ENCODE data around the gene ZNF385D. TPM values are rescaled to one million over a fixed set of nuclear protein-coding genes. Genes with fewer than 3 reads are reported as not detected.
"Not testable (repeated sequence)": the region's sequence is repeated elsewhere in the genome, so short reads cannot be mapped to it uniquely, and the experiment has no call there.

The ZNF385D gene
- total RNA-seq, 1 donor from 2014 or later: 42.9 TPM

DNA sequence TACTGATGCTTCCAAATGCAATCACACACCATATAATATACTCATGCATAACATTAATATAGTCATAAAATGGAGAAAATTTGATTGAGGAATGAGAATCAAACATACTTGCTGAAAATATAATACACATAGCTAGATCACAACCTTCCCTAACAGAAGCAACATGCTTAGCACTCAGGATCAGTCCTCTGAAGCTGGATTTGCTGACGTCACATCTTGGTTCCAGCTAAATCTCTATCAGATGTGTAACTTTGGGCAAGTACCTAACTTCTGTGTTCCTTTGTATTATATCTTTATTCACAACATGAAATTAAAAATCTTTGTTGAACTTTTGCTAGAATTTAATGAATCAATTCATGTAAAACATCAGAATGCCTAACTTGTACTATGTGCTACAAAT, 263.5 kb downstream of the ZNF385D start:
- TF ChIP-seq, protein P1, sequence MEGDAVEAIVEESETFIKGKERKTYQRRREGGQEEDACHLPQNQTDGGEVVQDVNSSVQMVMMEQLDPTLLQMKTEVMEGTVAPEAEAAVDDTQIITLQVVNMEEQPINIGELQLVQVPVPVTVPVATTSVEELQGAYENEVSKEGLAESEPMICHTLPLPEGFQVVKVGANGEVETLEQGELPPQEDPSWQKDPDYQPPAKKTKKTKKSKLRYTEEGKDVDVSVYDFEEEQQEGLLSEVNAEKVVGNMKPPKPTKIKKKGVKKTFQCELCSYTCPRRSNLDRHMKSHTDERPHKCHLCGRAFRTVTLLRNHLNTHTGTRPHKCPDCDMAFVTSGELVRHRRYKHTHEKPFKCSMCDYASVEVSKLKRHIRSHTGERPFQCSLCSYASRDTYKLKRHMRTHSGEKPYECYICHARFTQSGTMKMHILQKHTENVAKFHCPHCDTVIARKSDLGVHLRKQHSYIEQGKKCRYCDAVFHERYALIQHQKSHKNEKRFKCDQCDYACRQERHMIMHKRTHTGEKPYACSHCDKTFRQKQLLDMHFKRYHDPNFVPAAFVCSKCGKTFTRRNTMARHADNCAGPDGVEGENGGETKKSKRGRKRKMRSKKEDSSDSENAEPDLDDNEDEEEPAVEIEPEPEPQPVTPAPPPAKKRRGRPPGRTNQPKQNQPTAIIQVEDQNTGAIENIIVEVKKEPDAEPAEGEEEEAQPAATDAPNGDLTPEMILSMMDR (IDR thresholded peaks at IDR 0.05; ENCODE audit: partially characterized antibody, unreplicated experiment): no peak
- H3K36me3 Mint-ChIP-seq (ENCODE audit: unreplicated experiment): no peaks in the 10 kb centered on the region
- DNase-seq: no peak
- H3K27me3 Mint-ChIP-seq (ENCODE audit: unreplicated experiment): no peaks in the 10 kb centered on the region
- peaks cover 1% of the 10 kb centered on the region for H3K9me3 Mint-ChIP-seq (ENCODE audit: unreplicated experiment)
- H3K27ac Mint-ChIP-seq (ENCODE audit: unreplicated experiment): no peak overlapping the region
- no peak overlapping the region for H3K4me3 Mint-ChIP-seq (ENCODE audit: unreplicated experiment)
- H3K4me1 Mint-ChIP-seq (ENCODE audit: low read depth, unreplicated experiment): no peaks in the 10 kb centered on the region

DNA sequence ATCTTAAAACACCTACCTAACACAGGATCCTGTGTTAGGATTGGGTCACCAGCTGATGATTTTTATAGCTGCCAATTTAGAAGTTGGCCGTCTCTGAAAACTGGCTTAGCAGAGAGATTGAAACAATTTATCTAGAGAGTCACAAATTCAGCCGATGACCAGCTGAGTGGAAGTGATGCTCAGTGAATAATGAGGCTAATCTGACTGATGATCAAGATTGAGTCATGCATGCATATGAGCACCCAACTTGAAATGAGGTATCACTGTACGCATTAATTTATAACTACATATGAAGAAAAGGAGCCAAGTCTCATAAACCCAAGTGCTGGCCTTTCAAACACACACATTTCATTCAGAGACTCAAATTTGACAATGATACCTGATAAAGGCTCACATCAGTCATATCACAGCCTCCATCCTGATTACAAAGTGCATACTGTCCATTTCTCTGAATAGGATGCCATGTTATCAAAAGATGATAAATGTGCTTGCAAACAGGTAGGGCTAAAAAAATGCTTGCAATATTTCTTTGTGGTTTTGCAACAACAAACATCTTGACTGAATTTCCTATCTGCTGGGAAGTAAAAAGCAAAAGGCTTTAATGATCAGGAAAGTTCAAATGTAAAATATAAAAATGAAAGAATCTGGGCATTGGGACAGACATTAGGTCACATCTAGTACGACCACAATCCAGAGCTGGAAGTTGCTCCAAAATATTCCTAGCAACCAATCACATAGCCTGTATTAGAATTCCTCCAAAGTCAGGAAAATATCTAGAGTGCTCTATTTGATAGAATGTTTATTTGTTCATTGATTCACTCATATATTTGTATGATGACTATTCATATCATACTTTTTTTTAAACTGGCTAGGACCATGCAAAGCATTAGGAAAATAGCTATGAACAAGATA, 264.7 kb downstream of the ZNF385D start:
- H3K4me3 Mint-ChIP-seq (ENCODE audit: unreplicated experiment); H3K9me3 Mint-ChIP-seq (ENCODE audit: unreplicated experiment); H3K4me1 Mint-ChIP-seq (ENCODE audit: low read depth, unreplicated experiment); H3K27ac Mint-ChIP-seq (ENCODE audit: unreplicated experiment); H3K27me3 Mint-ChIP-seq (ENCODE audit: unreplicated experiment); H3K36me3 Mint-ChIP-seq (ENCODE audit: unreplicated experiment); DNase-seq: not testable (repeated sequence)

DNA sequence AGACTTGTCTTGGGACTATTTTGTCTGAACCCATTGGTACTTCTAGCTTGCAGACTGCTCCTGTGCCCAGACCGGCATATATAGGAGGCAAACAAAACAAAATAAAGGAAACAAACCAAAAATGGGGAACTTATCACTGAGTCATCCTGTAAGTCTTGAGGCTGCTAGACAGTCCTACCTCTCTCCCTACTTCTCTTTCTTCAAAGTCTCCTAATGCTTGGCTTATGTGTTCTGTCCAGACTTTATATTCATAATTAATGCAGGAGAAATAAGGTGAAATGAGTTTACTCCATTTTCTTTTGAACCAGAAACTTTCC, 266.2 kb downstream of the ZNF385D start:
- H3K27ac Mint-ChIP-seq (ENCODE audit: unreplicated experiment): no peak overlapping the region
- H3K27me3 Mint-ChIP-seq (ENCODE audit: unreplicated experiment): no peaks in the 10 kb centered on the region
- no peak overlapping the region for H3K4me3 Mint-ChIP-seq (ENCODE audit: unreplicated experiment)
- TF ChIP-seq, protein P1 (IDR thresholded peaks at IDR 0.05; ENCODE audit: partially characterized antibody, unreplicated experiment): no peak
- no peaks in the 10 kb centered on the region for H3K4me1 Mint-ChIP-seq (ENCODE audit: low read depth, unreplicated experiment)
- no peaks in the 10 kb centered on the region for H3K36me3 Mint-ChIP-seq (ENCODE audit: unreplicated experiment)
- peaks cover 1% of the 10 kb centered on the region for H3K9me3 Mint-ChIP-seq (ENCODE audit: unreplicated experiment)
- DNase-seq: no peak

DNA sequence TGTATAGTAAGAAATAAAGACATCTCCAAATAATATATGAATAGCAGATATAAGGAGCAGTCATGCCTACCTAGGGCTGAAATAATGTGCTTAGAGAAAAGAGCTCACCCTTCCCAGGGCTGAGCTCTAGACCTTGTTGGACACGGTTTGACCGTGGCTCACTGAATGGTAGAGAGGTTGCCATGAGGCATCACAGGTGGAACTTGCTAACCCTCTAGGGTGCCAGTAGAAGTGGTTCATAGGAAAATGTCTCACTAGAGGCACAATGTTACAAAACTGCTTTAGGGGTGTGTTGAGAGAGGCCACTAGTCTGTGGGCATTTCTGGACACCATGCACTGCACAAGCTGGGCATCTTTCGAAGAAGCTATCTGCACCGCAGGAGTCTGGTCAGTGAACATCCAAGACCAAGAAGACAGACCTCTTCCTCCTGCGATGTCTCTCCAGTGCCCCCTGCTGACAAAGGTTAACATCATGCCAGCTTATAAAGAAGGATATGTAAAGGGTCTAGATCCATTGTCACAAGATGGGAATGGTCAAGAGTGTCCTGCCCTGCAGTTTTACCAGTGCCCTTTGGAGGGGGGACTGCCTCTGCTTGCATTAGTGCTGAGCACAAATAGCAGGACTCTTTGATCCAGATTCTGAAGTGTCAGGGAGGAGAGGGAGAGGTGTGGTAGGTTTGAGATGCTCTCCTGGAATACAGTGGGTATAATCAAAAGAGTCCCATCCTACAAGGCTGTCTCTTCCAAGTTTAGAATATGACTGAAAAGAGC, 266.8 kb downstream of the ZNF385D start:
- Mint-ChIP-seq H3K4me3 (ENCODE audit: unreplicated experiment) (no peak overlapping the region), H3K36me3 (ENCODE audit: unreplicated experiment) (no peaks in the 10 kb centered on the region), H3K27ac (ENCODE audit: unreplicated experiment) (no peak overlapping the region), H3K27me3 (ENCODE audit: unreplicated experiment) (no peaks in the 10 kb centered on the region), H3K4me1 (ENCODE audit: low read depth, unreplicated experiment) (no peaks in the 10 kb centered on the region), H3K9me3 (ENCODE audit: unreplicated experiment) (peaks cover 1% of the 10 kb centered on the region)
- TF ChIP-seq, protein P1 (IDR thresholded peaks at IDR 0.05; ENCODE audit: partially characterized antibody, unreplicated experiment): peak; percentile 48
- peak; percentile 61 for DNase-seq

DNA sequence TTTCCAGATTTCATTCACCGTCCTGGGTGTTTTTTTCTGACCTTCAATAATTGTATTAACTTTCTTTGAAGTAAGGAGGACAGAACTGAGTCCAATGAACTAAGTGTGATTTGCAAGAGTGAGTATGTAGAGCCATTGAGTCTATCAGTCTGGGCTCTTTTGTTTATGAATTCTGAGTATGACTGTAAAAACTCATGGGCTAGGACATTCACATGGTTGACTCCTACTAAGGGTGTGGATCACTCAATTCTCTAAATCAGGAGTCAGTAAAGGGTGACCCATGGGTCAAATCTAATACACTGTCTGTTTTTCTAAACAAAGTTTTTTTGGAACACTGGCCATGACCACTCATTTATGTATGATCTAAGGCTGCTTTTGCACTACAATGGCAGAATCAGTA, 269.0 kb downstream of the ZNF385D start:
- DNase-seq: no peak
- Mint-ChIP-seq H3K36me3 (ENCODE audit: unreplicated experiment) (no peaks in the 10 kb centered on the region), H3K4me1 (ENCODE audit: low read depth, unreplicated experiment) (no peaks in the 10 kb centered on the region), H3K9me3 (ENCODE audit: unreplicated experiment) (peaks cover 1% of the 10 kb centered on the region), H3K27ac (ENCODE audit: unreplicated experiment) (no peak overlapping the region), H3K4me3 (ENCODE audit: unreplicated experiment) (no peak overlapping the region), H3K27me3 (ENCODE audit: unreplicated experiment) (no peaks in the 10 kb centered on the region)
- TF ChIP-seq, protein P1 (IDR thresholded peaks at IDR 0.05; ENCODE audit: partially characterized antibody, unreplicated experiment): no peak

Data from glutamatergic neuron (in vitro differentiated cells).